BLaER1 (cell line): ENCODE measurements around the gene MMP24OS.

Experiments used
- H3K27ac ChIP-seq: shearing (Covaris generic); formaldehyde crosslinking; 2 replicates; pipeline ENCODE4 v1.8.1; 2022
- H3K27me3 ChIP-seq: shearing (Covaris generic); formaldehyde crosslinking; 2 replicates; pipeline ENCODE4 v1.8.1; 2022
- H3K36me3 ChIP-seq: shearing (Covaris generic); formaldehyde crosslinking; 2 replicates; pipeline ENCODE4 v1.8.1; 2022
- H3K4me1 ChIP-seq: shearing (Covaris generic); formaldehyde crosslinking; 2 replicates; pipeline ENCODE4 v1.8.1; 2022
- H3K4me2 ChIP-seq: shearing (Covaris generic); formaldehyde crosslinking; 2 replicates; pipeline ENCODE4 v1.8.1; 2022
- H3K4me3 ChIP-seq: shearing (Covaris generic); formaldehyde crosslinking; 2 replicates; pipeline ENCODE4 v1.8.1; 2022
- H3K9ac ChIP-seq: shearing (Covaris generic); formaldehyde crosslinking; 2 replicates; pipeline ENCODE4 v1.8.1; 2022
- H3K9me3 ChIP-seq: shearing (Covaris generic); formaldehyde crosslinking; 2 replicates; pipeline ENCODE4 v1.8.1; 2022
- H4K20me1 ChIP-seq: shearing (Covaris generic); formaldehyde crosslinking; 2 replicates; pipeline ENCODE4 v1.8.1; 2022
- Cebpa-rat ChIP-seq: shearing (Covaris generic); IDR thresholded peaks from 2 replicates; pipeline ENCODE4 v1.8.1; 2022

Gene MMP24OS

DNA sequence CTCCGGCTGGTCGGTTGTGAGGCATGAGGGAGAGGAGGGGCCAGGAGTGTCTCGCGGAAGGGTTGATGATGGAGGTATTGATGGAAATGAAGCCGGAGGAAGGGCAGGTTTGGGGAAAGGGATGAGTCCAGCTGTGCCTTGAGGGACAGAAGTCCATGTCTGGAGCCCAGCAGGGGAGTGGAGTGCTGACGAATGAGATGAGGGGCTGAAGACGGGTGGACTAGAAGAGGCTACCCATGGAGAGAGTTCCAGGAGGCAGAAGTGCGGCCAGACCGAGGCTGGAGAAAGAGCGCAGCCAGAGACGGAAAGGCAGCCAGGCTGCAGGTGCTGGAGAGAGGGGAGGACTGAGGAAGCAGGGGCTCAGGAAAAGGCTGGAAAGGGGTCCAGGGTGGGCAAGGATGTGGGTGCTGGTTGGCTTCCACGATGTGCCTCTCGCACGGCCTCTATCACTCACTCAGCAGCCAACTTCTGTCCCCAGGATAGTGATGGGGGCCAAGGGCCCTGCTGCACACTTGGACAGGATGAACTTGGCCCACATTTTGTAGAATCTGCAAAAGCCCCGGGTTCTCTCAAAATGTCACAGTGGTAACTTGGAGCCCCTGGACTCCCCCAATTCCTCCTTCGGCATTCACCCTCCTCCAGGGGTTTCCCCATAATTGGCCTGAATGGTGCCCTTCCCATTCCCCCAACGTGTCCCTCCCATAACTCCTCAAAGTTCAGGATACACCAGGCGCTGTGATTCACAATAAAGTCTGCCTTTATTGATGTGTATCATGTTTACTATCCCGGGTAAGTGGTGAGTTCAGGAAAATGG is 7.3 kb upstream of the MMP24OS start:
- Histone ChIP-seq H3K4me3 (peak overlapping the region; percentile 98), H3K9me3 (no peaks in the 10 kb centered on the region), H3K27ac (peak overlapping the region; percentile 86), H3K4me1 (peaks cover 18% of the 10 kb centered on the region), H3K36me3 (peaks cover 28% of the 10 kb centered on the region), H3K9ac (peak overlapping the region; percentile 95), H3K27me3 (no peaks in the 10 kb centered on the region), H4K20me1 (peaks cover 25% of the 10 kb centered on the region), H3K4me2 (peak overlapping the region; percentile 90)
- TF ChIP-seq Cebpa-rat: no peak

DNA sequence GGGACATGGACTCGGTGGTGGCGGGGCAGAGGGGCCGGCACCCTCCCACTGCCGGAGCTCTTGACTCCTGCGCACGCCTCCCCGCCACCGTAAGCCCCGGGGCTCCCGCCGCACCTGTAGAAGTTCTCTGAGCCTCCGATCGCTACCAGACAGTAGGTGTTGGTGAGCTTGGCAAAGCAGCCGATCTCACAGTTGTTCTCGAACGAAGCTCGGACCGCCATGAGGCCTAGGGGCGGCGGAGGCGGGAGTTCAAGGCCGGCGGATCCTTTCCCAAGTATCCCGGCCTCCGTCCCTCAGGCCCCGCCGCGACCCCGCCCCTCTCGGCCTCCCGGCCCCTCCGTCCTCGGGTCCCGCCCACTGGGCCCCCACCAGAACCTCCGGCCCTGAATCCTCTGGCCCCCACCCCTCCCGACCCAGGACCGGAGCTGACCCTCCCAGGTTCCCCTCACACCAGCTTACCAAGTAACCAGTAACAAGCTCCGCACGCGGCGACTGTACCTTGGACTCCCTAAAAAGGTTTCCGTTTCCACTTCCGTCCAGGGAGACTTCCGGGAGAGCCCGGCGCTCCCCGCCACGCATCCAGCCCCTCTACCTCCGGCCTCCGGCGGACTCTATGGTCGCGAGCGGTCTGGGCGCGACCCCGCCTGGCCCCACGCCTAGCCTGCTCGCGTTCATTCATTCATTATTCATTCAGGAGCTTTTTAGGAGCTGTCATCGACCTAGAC is 6.5 kb upstream of the MMP24OS start, which contains the start of gene EIF6:
EIF6 (minus strand) TSS at position 506 of the 725 bp plus-strand sequence; CDS start at position 221, 285 bp downstream.
- H3K27me3 ChIP-seq: no peaks in the 10 kb centered on the region
- no peaks in the 10 kb centered on the region for H3K9me3 ChIP-seq
- peak within 1 kb of the TSS; percentile 90 for H3K4me2 ChIP-seq
- peak within 1 kb of the TSS; percentile 86 for H3K27ac ChIP-seq
- H3K36me3 ChIP-seq: peaks cover 36% of the 10 kb centered on the region
- TF ChIP-seq Cebpa-rat: no peak
- H3K9ac ChIP-seq: peak within 1 kb of the TSS; percentile 95
- H3K4me3 ChIP-seq: peak within 1 kb of the TSS; percentile 98
- H4K20me1 ChIP-seq: peaks cover 32% of the 10 kb centered on the region
- peaks cover 18% of the 10 kb centered on the region for H3K4me1 ChIP-seq

DNA sequence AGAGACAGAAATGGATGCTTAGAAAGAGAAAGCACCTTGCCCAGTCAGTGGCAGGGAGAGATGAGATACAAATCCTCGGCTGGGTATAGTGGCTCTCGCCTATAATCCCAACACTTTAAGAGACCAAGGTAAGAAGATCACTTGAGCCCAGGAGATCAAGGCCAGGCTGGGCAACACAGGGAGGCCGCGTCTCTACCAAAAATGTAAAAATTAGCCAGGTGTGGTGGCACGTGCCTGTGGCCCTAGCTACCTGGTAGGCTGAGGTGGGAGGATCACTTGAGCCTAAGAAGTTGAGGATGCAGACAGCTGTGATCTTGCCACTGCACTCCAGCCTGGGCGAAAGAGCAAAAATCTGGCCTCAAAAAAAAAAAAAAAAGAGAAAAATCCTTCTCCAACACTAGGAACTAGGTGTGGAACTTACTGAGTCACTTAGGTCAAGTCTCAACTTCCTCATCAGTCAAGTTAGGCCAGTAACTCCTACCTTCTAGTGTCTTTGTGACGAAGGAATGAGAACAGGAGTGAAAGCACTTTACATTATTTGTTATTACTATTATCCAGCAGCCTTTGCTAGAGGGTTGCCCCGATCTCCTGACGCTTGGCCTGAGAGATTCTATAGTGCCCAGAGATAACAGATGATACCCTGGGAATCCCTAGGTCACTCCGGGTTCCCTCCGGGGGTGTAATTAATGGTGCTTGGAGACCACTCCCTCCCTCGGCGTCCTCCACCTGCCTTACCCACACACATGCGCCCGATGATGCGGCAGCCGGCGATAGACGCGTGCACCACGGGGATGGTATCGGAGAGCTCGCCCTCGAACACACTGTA is 5.7 kb upstream of the MMP24OS start:
- Histone ChIP-seq H3K9me3 (no peaks in the 10 kb centered on the region), H3K4me2 (peak overlapping the region; percentile 90)

DNA sequence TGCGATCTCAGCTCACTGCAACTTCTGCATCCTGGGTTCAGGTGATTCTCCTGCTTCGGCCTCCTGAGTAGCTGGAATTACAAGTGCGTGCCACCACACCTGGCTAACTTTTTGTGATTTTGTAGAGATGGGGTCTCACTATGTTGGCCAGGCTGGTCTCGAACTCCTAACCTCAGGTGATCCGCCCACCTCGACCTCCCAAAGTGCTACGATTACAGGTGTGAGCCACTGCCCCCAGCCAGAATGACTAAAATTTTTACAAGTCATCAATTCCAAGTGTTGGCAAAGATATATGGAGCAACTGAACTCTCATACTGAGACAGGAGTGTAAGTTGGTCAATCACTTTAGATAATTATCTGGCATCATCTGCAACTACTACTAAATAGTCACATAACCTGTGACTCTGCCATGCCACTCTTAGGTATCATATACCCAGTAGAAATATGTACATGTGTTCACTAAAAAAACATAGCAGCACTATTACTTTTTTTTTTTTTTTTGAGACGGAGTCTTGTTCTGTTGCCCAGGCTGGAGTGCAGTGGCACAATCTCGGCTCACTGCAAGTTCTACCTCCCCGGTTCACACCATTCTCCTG is 3.7 kb upstream of the MMP24OS start:
- Histone ChIP-seq H3K4me1 (peaks cover 30% of the 10 kb centered on the region), H3K27ac (no peak overlapping the region), H3K27me3 (no peaks in the 10 kb centered on the region), H3K36me3 (peaks cover 48% of the 10 kb centered on the region), H3K4me3 (no peak overlapping the region), H3K4me2 (no peak overlapping the region), H3K9ac (no peak overlapping the region), H4K20me1 (peaks cover 47% of the 10 kb centered on the region), H3K9me3 (no peaks in the 10 kb centered on the region)
- no peak for TF ChIP-seq Cebpa-rat

More for the DNA sequence above, 5.7 kb upstream of the MMP24OS start:
- Histone ChIP-seq H3K36me3 (peaks cover 43% of the 10 kb centered on the region), H3K9ac (peak overlapping the region; percentile 95), H3K27me3 (no peaks in the 10 kb centered on the region), H3K27ac (peak overlapping the region; percentile 86), H4K20me1 (peaks cover 38% of the 10 kb centered on the region), H3K4me3 (peak overlapping the region; percentile 98), H3K4me1 (peaks cover 20% of the 10 kb centered on the region)
- TF ChIP-seq Cebpa-rat: no peak

DNA sequence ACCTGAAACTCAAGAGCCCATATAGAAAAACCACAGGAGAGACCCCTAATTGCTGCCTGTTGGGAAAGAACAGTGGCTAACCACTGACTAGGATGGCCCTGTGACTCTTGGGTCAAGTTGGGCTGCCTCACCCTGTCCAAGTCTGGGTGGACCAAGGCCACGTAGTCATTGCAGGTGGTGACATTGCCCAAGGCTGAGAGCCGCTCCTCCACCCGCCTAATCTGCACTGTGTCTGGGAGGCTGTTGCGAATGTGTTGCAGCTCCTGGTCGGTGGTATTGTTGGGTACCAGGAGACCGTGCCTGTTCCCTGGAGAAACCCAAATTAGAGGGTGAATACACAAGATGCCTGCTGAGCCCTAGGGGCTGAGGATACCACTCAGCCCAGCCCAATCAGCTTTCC is 2.6 kb upstream of the MMP24OS start:
- Histone ChIP-seq H3K9ac (no peak overlapping the region), H3K27ac (no peak overlapping the region), H3K4me1 (peaks cover 38% of the 10 kb centered on the region), H3K27me3 (no peaks in the 10 kb centered on the region), H3K36me3 (peaks cover 58% of the 10 kb centered on the region), H4K20me1 (peaks cover 57% of the 10 kb centered on the region), H3K4me3 (no peak overlapping the region), H3K9me3 (no peaks in the 10 kb centered on the region), H3K4me2 (no peak overlapping the region)
- no peak for TF ChIP-seq Cebpa-rat

DNA sequence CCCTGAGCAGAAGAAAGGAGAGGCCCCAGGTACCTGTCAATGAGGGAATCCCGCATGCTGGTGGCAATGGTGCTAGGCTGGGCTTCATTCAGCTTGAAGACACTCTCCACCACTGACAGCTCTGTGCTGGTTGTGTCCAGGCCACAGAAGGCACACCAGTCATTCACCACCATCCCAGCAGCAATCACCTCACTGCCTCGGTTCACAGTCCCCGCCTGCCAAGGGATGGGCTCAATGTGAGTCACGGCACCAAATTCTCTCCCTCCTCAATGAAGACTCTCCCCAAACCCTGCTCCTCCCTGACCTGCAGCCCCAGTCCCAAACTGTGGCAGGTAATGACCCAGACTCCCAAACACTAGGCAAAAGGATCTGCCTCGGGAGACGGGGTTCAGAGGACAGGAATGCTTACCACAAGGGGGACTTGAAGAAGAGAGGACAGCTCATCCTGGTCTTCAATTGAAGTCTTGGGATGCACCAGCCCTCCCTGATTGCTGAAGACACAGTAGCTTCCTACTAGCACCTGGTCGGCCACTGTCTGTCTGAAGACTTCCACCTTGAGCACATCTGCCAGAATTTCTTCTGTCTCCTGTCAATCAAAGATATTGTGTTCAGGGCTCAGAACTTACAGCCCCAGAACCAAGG is 1.7 kb upstream of the MMP24OS start:
- peaks cover 31% of the 10 kb centered on the region for H3K4me1 ChIP-seq
- H3K36me3 ChIP-seq: peaks cover 67% of the 10 kb centered on the region

DNA sequence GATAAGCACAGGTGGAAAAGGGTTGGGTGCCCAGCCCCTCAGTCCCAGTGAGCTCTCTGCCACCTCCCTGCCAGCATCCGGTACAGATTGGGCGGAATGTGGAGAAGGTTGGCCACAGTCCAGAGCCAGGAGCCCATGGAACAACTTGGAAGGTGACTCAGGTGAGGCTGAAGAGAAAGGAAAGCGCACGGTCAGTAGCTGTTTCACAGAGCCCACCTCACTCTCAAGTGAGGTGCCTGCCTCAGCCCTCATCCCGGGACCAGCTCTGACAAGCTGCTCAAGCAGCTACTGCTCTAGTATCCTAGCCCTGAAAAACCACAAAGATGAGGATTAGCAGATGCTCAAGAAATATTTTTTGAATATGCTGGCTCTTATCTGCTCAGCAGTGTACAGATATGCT is 1.1 kb upstream of the MMP24OS start:
- Histone ChIP-seq H3K9me3 (no peaks in the 10 kb centered on the region), H3K4me3 (no peak overlapping the region), H3K4me1 (peaks cover 31% of the 10 kb centered on the region), H3K27ac (no peak overlapping the region), H3K9ac (no peak overlapping the region), H3K36me3 (peaks cover 73% of the 10 kb centered on the region), H3K4me2 (no peak overlapping the region), H4K20me1 (peaks cover 70% of the 10 kb centered on the region), H3K27me3 (no peaks in the 10 kb centered on the region)
- TF ChIP-seq Cebpa-rat: no peak

More for the DNA sequence above, 1.7 kb upstream of the MMP24OS start:
- Histone ChIP-seq H3K9ac (no peak overlapping the region), H4K20me1 (peaks cover 64% of the 10 kb centered on the region), H3K27ac (no peak overlapping the region), H3K9me3 (no peaks in the 10 kb centered on the region), H3K27me3 (no peaks in the 10 kb centered on the region), H3K4me3 (no peak overlapping the region), H3K4me2 (no peak overlapping the region)
- TF ChIP-seq Cebpa-rat: no peak

DNA sequence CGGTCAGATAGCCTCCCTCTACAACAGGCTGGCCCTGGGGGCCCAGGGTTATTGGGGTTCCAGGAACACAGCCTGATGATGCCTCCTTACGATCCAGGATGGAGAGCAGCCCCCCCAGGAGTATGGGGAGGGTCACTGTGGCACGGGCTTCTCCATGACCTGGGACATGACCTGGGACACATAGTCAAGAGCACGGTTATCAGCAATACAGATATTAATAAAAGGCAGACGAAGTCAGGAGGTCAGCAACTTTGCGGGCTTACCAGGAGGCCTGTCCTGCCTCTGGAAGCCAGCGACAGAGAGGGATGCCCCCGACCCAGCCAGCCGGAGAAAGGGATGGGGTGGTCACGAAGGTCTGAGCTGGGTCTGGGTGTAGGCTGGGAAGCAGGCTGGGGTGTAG is 795 bp downstream of the MMP24OS start:
- peaks cover 63% of the 10 kb centered on the region for H4K20me1 ChIP-seq
- peak overlapping the region; percentile 94 for H3K4me2 ChIP-seq
- H3K36me3 ChIP-seq: peaks cover 72% of the 10 kb centered on the region
- H3K9me3 ChIP-seq: no peaks in the 10 kb centered on the region
- no peak for TF ChIP-seq Cebpa-rat
- peak overlapping the region; percentile 70 for H3K27ac ChIP-seq
- H3K4me3 ChIP-seq: peak overlapping the region; percentile 69
- peak overlapping the region; percentile 85 for H3K9ac ChIP-seq
- H3K4me1 ChIP-seq: peaks cover 21% of the 10 kb centered on the region
- H3K27me3 ChIP-seq: no peaks in the 10 kb centered on the region

DNA sequence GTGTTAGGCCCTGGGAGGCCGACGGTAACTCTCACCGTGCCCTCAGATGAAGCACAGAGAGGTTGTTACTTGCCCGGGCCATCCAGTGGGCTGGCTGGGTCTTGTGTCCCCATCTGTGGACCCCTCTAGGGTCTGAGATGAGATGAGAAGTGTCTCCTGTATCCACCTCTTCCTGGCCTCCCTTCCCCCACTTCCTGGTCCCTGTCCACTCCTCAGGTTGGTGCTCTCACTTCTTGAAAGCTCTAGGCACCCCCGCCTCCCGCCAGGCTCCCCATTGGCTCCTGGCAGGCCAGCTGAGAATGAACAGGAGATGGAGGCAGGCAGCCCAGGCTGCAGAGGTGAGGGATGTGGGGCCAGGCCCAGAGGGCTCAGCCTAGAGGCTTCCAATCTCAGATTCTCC is 1.5 kb downstream of the MMP24OS start:
- H3K27ac ChIP-seq: peak overlapping the region; percentile 70
- H3K4me1 ChIP-seq: peaks cover 26% of the 10 kb centered on the region
- H3K4me2 ChIP-seq: peak overlapping the region; percentile 94
- peaks cover 69% of the 10 kb centered on the region for H3K36me3 ChIP-seq
- peak overlapping the region; percentile 69 for H3K4me3 ChIP-seq
- H4K20me1 ChIP-seq: peaks cover 63% of the 10 kb centered on the region
- H3K9me3 ChIP-seq: no peaks in the 10 kb centered on the region
- TF ChIP-seq Cebpa-rat: no peak
- H3K27me3 ChIP-seq: no peaks in the 10 kb centered on the region
- H3K9ac ChIP-seq: peak overlapping the region; percentile 85
